Psoas muscle (tissue), 8 donors: ENCODE measurements around the gene PHC3. TPM values are rescaled to one million over a fixed set of nuclear protein-coding genes. Genes with fewer than 3 reads are reported as not detected.
"Not testable (repeated sequence)": the region's sequence is repeated elsewhere in the genome, so short reads cannot be mapped to it uniquely, and the experiment has no call there.

Source experiments
- ATAC-seq, 4 donors: fragments of 200-7000 bp; cut with Tn5 transposase; one replicate each; pipeline ENCODE4 v1.9.1; 2020; ENCODE audit warnings: moderate library complexity in 3 of 4, mild to moderate bottlenecking in 2 of 4
- DNase-seq, 2 donors: peaks; one replicate each; pipeline ENCODE4 v3.0.0-alpha.2; 2020
- H3K27ac ChIP-seq: fragments of 200-600 bp; one replicate; pipeline ENCODE4 v1.8.0; 2022
- H3K27me3 ChIP-seq, 3 donors: fragments of 200-600 bp in 1 of 3; one replicate each; pipeline versions ENCODE4 v1.6.1 to v1.8.0; 2013 to 2022; ENCODE audit warnings: low read length in 2 of 3, mild to moderate bottlenecking in 2 of 3, moderate library complexity in 1 of 3; ENCODE audit not compliant: insufficient read depth in 3 of 3
- H3K36me3 ChIP-seq, 2 donors: fragments of 200-600 bp in 1 of 2; one replicate each; pipeline versions ENCODE4 v1.6.1 to v1.8.0; 2013 to 2022; ENCODE audit warnings: low read depth in 1 of 2, mild to moderate bottlenecking in 1 of 2, moderate library complexity in 1 of 2; ENCODE audit not compliant: insufficient read depth in 1 of 2
- H3K4me1 ChIP-seq: fragments of 200-600 bp; one replicate; pipeline ENCODE4 v1.8.0; 2022
- H3K4me3 ChIP-seq: fragments of 200-600 bp; one replicate; pipeline ENCODE4 v1.8.0; 2022; ENCODE audit warnings: mild to moderate bottlenecking
- H3K9me3 ChIP-seq: fragments of 200-600 bp; one replicate; pipeline ENCODE4 v1.8.0; 2022
- CTCF ChIP-seq: fragments of 200-600 bp; IDR thresholded peaks from one replicate; pipeline ENCODE4 v1.8.0; 2022; ENCODE audit warnings: antibody characterized with exemption
- WGBS, 3 donors: extraction: QIAGEN DNeasy Blood & Tissue Kit; methylation state at CpG; one replicate each; pipeline versions ENCODE4 v1.1.6 to v1.1.7; 2013; 5-methylcytosine and 5-hydroxymethylcytosine counted together
- intact Hi-C, 2 donors: fragments of 100-400 bp; cut with DNase I; formaldehyde crosslinking; loops; one replicate each; pipeline versions ENCODE4 v1.11.0 to v1.14.2; 2022
- polyA plus RNA-seq, 3 donors: library from polyadenylated mRNA; stranded (reverse); fragments of 200-250 nt; gene quantifications; one replicate each; pipeline ENCODE4 v1.2.3, GENCODE V29; 2013
- total RNA-seq, 4 donors: library from RNA; stranded (reverse); fragmentation: NEBNext Ultra II Directional in 2 of 4; extraction: Animal tissue kit (Norgen Biotek cat#: 25700) in 2 of 4; gene quantifications; one replicate each; pipeline versions ENCODE4 v1.2.1 to v1.2.4, GENCODE V29; 2021 to 2023
- donor health status: healthy with polysubstance abuse.
- donor health status: DM: no; HTN: no; CAD: no; lungs with moderate emphysema.
- donor health status: Bipolar disorder and iron deficiency.
- donor health status: healthy.
- donor health status: DM: yes; HTN: yes; CAD: no.
- donor health status: DM: no; HTN: no; CAD: no.
- donor health status: DM: no; HTN: no; CAD: no.
- donor health status: DM: yes; HTN: yes; CAD: no.

Gene PHC3
- total and polyA plus RNA-seq, 7 donors: 4.0 to 41.7 (median 35.2) TPM

GRCh38 chr3:170128259-170128976, 53.1 kb downstream of the PHC3 start:
- H3K36me3 ChIP-seq: peaks cover 5 to 61% of the 10 kb centered on the region in 2 donors
- intact Hi-C loops: no loop called here
- no peak overlapping the region for H3K4me3 ChIP-seq
- no peak overlapping the region for H3K27ac ChIP-seq
- H3K27me3 ChIP-seq: no peaks in the 10 kb centered on the region
- TF ChIP-seq CTCF: no peak
- no peaks in the 10 kb centered on the region for H3K4me1 ChIP-seq
- ATAC-seq (no peak), DNase-seq (no peak)
- peaks cover 10% of the 10 kb centered on the region for H3K9me3 ChIP-seq
- 64 to 82% (median 68%) methylated on average over 4 of the region's 4 CpGs for WGBS, 3 donors

- no peak for TF ChIP-seq CTCF
- intact Hi-C loops: loop anchor here in 1 of 2 donors (5.0 to 10.0 kb wide), 2 partner anchors 50 to 132 kb away; no protein-coding TSS in a partner anchor
- no peak overlapping the region for H3K27ac ChIP-seq
- peaks cover 10 to 90% of the 10 kb centered on the region in 2 donors for H3K36me3 ChIP-seq
- DNase-seq (no peak), ATAC-seq (no peak)
- H3K27me3 ChIP-seq: no peaks in the 10 kb centered on the region
- H3K9me3 ChIP-seq: no peaks in the 10 kb centered on the region
- no peaks in the 10 kb centered on the region for H3K4me1 ChIP-seq
- H3K4me3 ChIP-seq: no peak overlapping the region
Observed at GRCh38 chr3:170117134-170117533, 64.4 kb downstream of the PHC3 start.

GRCh38 chr3:170114165-170114564, 67.4 kb downstream of the PHC3 start:
- H3K4me1 ChIP-seq, ATAC-seq, H3K4me3 ChIP-seq, H3K9me3 ChIP-seq, DNase-seq, H3K27me3 ChIP-seq, H3K27ac ChIP-seq: not testable (repeated sequence)
- peaks cover 8 to 86% of the 10 kb centered on the region in 2 donors for H3K36me3 ChIP-seq
- 87 to 99% (median 98%) methylated on average over 8 of the region's 8 CpGs for WGBS, 3 donors
- intact Hi-C loops: loop anchor here in 1 of 2 donors (10.0 kb wide), 1 partner anchor 129 kb away; no protein-coding TSS in a partner anchor

- H3K27me3 ChIP-seq: no peaks in the 10 kb centered on the region
- H3K4me3 ChIP-seq: no peak overlapping the region
- no peak for DNase-seq
- intact Hi-C loops: loop anchor here in 1 of 2 donors (10.0 kb wide), 1 partner anchor 126 kb away; no protein-coding TSS in a partner anchor
- no peak for TF ChIP-seq CTCF
- H3K4me1 ChIP-seq: no peaks in the 10 kb centered on the region
- 81 to 90% (median 85%) methylated on average over 9 of the region's 9 CpGs for WGBS, 3 donors
- H3K9me3 ChIP-seq: no peaks in the 10 kb centered on the region
- H3K27ac ChIP-seq: no peak overlapping the region
- no peak for ATAC-seq
- peaks cover 2 to 81% of the 10 kb centered on the region in 2 donors for H3K36me3 ChIP-seq
Observed at GRCh38 chr3:170111147-170111771, 70.3 kb downstream of the PHC3 start.

- H3K27me3 ChIP-seq: no peaks in the 10 kb centered on the region
- intact Hi-C loops: loop anchor here (10.0 kb wide), 3 partner anchors 65 to 315 kb away; no protein-coding TSS in a partner anchor
- no peak for TF ChIP-seq CTCF
- H3K36me3 ChIP-seq: peaks cover 0 to 83% of the 10 kb centered on the region in 2 donors
- no peak for DNase-seq
- WGBS, 3 donors: 83 to 93% (median 91%) methylated on average over 2 of the region's 2 CpGs
- no peak overlapping the region for H3K4me3 ChIP-seq
- H3K27ac ChIP-seq: no peak overlapping the region
- no peaks in the 10 kb centered on the region for H3K9me3 ChIP-seq
- ATAC-seq: no peak
- no peaks in the 10 kb centered on the region for H3K4me1 ChIP-seq
Observed at GRCh38 chr3:170109579-170110293, 71.8 kb downstream of the PHC3 start.
